Astrocyte (in vitro differentiated cells and primary cell): ENCODE measurements around the gene GYS1.

Experiments used
- EZH2 ChIP-seq: IDR thresholded peaks from 2 replicates; pipeline ENCODE4 v1.6.1; 2012; ENCODE audit warnings: mild to moderate bottlenecking, low read length, inconsistent platforms; ENCODE audit not compliant: insufficient read depth
- TF ChIP-seq, protein P1 (sequence below): IDR thresholded peaks from 2 replicates; pipeline ENCODE4 v1.5.1; 2011; ENCODE audit warnings: low read depth, mild to moderate bottlenecking, inconsistent platforms, low read length, moderate library complexity; ENCODE audit not compliant: insufficient read depth

- TF ChIP-seq, protein P1, sequence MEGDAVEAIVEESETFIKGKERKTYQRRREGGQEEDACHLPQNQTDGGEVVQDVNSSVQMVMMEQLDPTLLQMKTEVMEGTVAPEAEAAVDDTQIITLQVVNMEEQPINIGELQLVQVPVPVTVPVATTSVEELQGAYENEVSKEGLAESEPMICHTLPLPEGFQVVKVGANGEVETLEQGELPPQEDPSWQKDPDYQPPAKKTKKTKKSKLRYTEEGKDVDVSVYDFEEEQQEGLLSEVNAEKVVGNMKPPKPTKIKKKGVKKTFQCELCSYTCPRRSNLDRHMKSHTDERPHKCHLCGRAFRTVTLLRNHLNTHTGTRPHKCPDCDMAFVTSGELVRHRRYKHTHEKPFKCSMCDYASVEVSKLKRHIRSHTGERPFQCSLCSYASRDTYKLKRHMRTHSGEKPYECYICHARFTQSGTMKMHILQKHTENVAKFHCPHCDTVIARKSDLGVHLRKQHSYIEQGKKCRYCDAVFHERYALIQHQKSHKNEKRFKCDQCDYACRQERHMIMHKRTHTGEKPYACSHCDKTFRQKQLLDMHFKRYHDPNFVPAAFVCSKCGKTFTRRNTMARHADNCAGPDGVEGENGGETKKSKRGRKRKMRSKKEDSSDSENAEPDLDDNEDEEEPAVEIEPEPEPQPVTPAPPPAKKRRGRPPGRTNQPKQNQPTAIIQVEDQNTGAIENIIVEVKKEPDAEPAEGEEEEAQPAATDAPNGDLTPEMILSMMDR, result no peak
- no peak for TF ChIP-seq EZH2
Observed at GRCh38 chr19:48991873-48992580, 1.1 kb downstream of the GYS1 start.
